GM12878 (cell line): Measurements from ENCODE around the gene CACNA2D3. TPM values are rescaled to one million over a fixed set of nuclear protein-coding genes. Genes with fewer than 3 reads are reported as not detected.

ENCODE experiments used
- ATAC-seq: fragments of 200-7000 bp; cut with Tn5 transposase; 3 replicates; pipeline ENCODE4 v1.9.1; 2020; ENCODE audit warnings: mild to moderate bottlenecking, moderate library complexity
- BruUV-seq: library from RNA; stranded (reverse); fragments of 400-500 nt; replicated peaks from 2 replicates; lab custom pipeline; 2021; lab: Mats Ljungman, UMichigan
- CTCF ChIA-PET: fragments of 300-600 bp; sonication (Branson Sonifier 250); formaldehyde crosslinking; extraction: SDS; loops from one replicate; lab custom pipeline; 2021; ENCODE audit warnings: inconsistent platforms; lab: Yijun Ruan, JAX
- POLR2A ChIA-PET: fragments of 350-600 bp; formaldehyde crosslinking; extraction: SDS; loops from one replicate; lab custom pipeline; 2021; ENCODE audit warnings: inconsistent platforms; lab: Charles Lee
- RAD21 ChIA-PET: fragments of 300-600 bp; sonication (Branson Sonifier 250); formaldehyde crosslinking; loops from one replicate; lab custom pipeline; 2023; ENCODE audit warnings: antibody characterized with exemption; ENCODE audit not compliant: unreplicated experiment; lab: Charles Lee
- SMC1A ChIA-PET: fragments of 300-600 bp; sonication (Branson Sonifier 250); formaldehyde crosslinking; loops from one replicate; lab custom pipeline; 2023; ENCODE audit not compliant: unreplicated experiment, uncharacterized antibody; lab: Charles Lee
- DNase-seq: peaks from one replicate; pipeline ENCODE4 v3.0.0-alpha.2; 2011; ENCODE audit warnings: low read depth, low spot score
- FAIRE-seq: peaks from 3 replicates; lab custom pipeline; 2011; peaks lifted over from hg19 to GRCh38; lab: Jason Lieb, UNC
- H2AFZ ChIP-seq: 2 replicates; pipeline ENCODE4 v1.6.0; 2011; ENCODE audit warnings: low read depth, low read length, control low read depth; ENCODE audit not compliant: control insufficient read depth
- H3K27ac ChIP-seq: 2 replicates; pipeline ENCODE4 v1.5.1; 2011; ENCODE audit warnings: control low read depth; ENCODE audit not compliant: control insufficient read depth, insufficient read depth
- H3K27me3 ChIP-seq, 2 experiments: replicated peaks in 1 of 2; 2 replicates each; pipeline versions ENCODE4 v1.6.0 to v1.6.1; 2011; ENCODE audit warnings: low read length in 1 of 2; ENCODE audit not compliant: control insufficient read depth in 2 of 2, insufficient read depth in 2 of 2
- H3K36me3 ChIP-seq, 2 experiments: 2 replicates each; pipeline ENCODE4 v1.5.1; 2011; ENCODE audit warnings: low read length in 1 of 2; ENCODE audit not compliant: control insufficient read depth in 2 of 2, insufficient read depth in 2 of 2
- H3K4me1 ChIP-seq: 2 replicates; pipeline ENCODE4 v1.6.1; 2011; ENCODE audit warnings: mild to moderate bottlenecking, low read length, moderate library complexity, mixed read lengths; ENCODE audit not compliant: control insufficient read depth, insufficient read depth
- H3K4me2 ChIP-seq: 2 replicates; pipeline ENCODE4 v1.6.0; 2011; ENCODE audit warnings: control low read depth; ENCODE audit not compliant: control insufficient read depth, insufficient read depth
- H3K4me3 ChIP-seq: fragments of 200-600 bp; sonication (generic); 2 replicates; pipeline ENCODE4 v1.5.1; 2016
- H3K79me2 ChIP-seq: 2 replicates; pipeline ENCODE4 v1.6.0; 2011; ENCODE audit warnings: low read length; ENCODE audit not compliant: control insufficient read depth, insufficient read depth
- H3K9ac ChIP-seq: 2 replicates; pipeline ENCODE4 v1.8.0; 2011; ENCODE audit warnings: low read length, control low read depth, mixed read lengths; ENCODE audit not compliant: control insufficient read depth, insufficient read depth
- H3K9me3 ChIP-seq: replicated peaks from 3 replicates; pipeline ENCODE4 v1.5.1; 2011; ENCODE audit warnings: mild to moderate bottlenecking, low read length; ENCODE audit not compliant: control insufficient read depth, insufficient read depth
- H4K20me1 ChIP-seq: 2 replicates; pipeline ENCODE4 v1.6.0; 2011; ENCODE audit not compliant: control insufficient read depth, insufficient read depth
- BMI1 ChIP-seq: fragments of 450-650 bp; IDR thresholded peaks from 2 replicates; pipeline ENCODE4 v1.6.1; 2016; ENCODE audit warnings: mild to moderate bottlenecking, moderate library complexity, borderline replicate concordance
- CREM ChIP-seq: IDR thresholded peaks from 2 replicates; pipeline ENCODE4 v1.6.1; 2014; ENCODE audit warnings: antibody characterized with exemption, low read depth
- EGR1 ChIP-seq, 2 experiments: IDR thresholded peaks; 1 replicate in 1 of 2; 2 replicates in 1 of 2; pipeline ENCODE4 v1.6.1; 2011 to 2012; ENCODE audit warnings: low read depth in 2 of 2, low read length in 2 of 2, borderline replicate concordance in 1 of 2, mild to moderate bottlenecking in 1 of 2, moderate library complexity in 1 of 2
- HCFC1 ChIP-seq: fragments of 150-350 bp; IDR thresholded peaks from 2 replicates; pipeline ENCODE4 v1.6.1; 2014; ENCODE audit warnings: low read length
- IKZF2 ChIP-seq, 2 experiments: fragments of 450-650 bp; IDR thresholded peaks; 2 replicates each; pipeline ENCODE4 v1.6.1; 2017; ENCODE audit warnings: mild to moderate bottlenecking in 2 of 2, moderate library complexity in 2 of 2
- JUND ChIP-seq: IDR thresholded peaks from 2 replicates; pipeline ENCODE4 v1.6.1; 2012; ENCODE audit warnings: low read depth, mild to moderate bottlenecking, low read length, improper control_type of control experiment, moderate library complexity
- MEF2B ChIP-seq: fragments of 450-650 bp; IDR thresholded peaks from 2 replicates; pipeline ENCODE4 v1.6.1; 2018; ENCODE audit warnings: mild to moderate bottlenecking, moderate library complexity; ENCODE audit not compliant: partially characterized antibody, poor library complexity, severe bottlenecking
- SMC3 ChIP-seq: IDR thresholded peaks from 2 replicates; pipeline ENCODE4 v1.6.1; 2011; ENCODE audit warnings: low read length, improper control_type of control experiment, borderline replicate concordance
- SREBF1 ChIP-seq: IDR thresholded peaks from 2 replicates; pipeline ENCODE4 v1.6.1; 2012; ENCODE audit warnings: mild to moderate bottlenecking, low read length
- TCF12 ChIP-seq: IDR thresholded peaks from 2 replicates; pipeline ENCODE4 v1.6.1; 2011; ENCODE audit warnings: low read depth, mild to moderate bottlenecking, low read length
- TCF3 ChIP-seq: IDR thresholded peaks from 2 replicates; pipeline ENCODE4 v1.6.1; 2012; ENCODE audit warnings: low read depth, mild to moderate bottlenecking, low read length, borderline replicate concordance; ENCODE audit not compliant: insufficient read depth
- USF2 ChIP-seq: IDR thresholded peaks from 2 replicates; pipeline ENCODE4 v1.6.1; 2011; ENCODE audit warnings: low read depth, low read length, improper control_type of control experiment, borderline replicate concordance
- WGBS: methylation state at CpG from one replicate; pipeline ENCODE4 v1.1.6; 2016; ENCODE audit warnings: low lambda C conversion rate; ENCODE audit not compliant: insufficient replicate concordance, insufficient coverage; ENCODE audit errors: missing lambda C conversion rate; 5-methylcytosine and 5-hydroxymethylcytosine counted together
- in situ Hi-C: fragments of 300-500 bp; cut with MboI; formaldehyde crosslinking; loops from 9 replicates; pipeline ENCODE4 v1.14.3; 2018; ENCODE audit warnings: mixed read lengths
- intact Hi-C: fragments of 100-400 bp; cut with micrococcal nuclease; formaldehyde crosslinking; loops from one replicate; pipeline ENCODE4 v1.14.2; 2022; ENCODE audit not compliant: unreplicated experiment
- polyA plus RNA-seq, 11 experiments: library from polyadenylated mRNA; depleted of rRNA in 4 of 11; unstranded in 6 of 11; stranded (reverse) in 5 of 11; fragments of >200 nt; fragmentation: Nextera tagmentation in 4 of 11; fragmentation: Illumina TruSeq in 1 of 11; extraction: Ambion mirVana in 4 of 11; extraction: Trizol in 1 of 11; gene quantifications; 1 replicate in 1 of 11; 2 replicates in 10 of 11; pipeline versions ENCODE4 v1.2.1 to v1.2.3, GENCODE V29; 2011 to 2016; ENCODE audit warnings: inconsistent platforms in 2 of 11, missing spikeins in 2 of 11, low read depth in 1 of 11
- total RNA-seq, 4 experiments: library from RNA; depleted of rRNA in 3 of 4; stranded (reverse); fragments of >200 nt in 3 of 4; fragmentation: Illumina TruSeq in 1 of 4; extraction: Trizol in 1 of 4; gene quantifications; 2 replicates each; pipeline versions ENCODE4 v1.2.1 to v1.2.3, GENCODE V29; 2013 to 2021
- TF ChIP-seq, protein P1 (sequence below): fragments of 150-350 bp; IDR thresholded peaks from 2 replicates; pipeline ENCODE4 v1.6.1; 2014; ENCODE audit warnings: mild to moderate bottlenecking, low read depth, low read length
- TF ChIP-seq, protein P2 (sequence below): fragments of 450-650 bp; IDR thresholded peaks from 2 replicates; pipeline ENCODE4 v1.6.1; 2017; ENCODE audit warnings: borderline replicate concordance

Gene CACNA2D3
- total and polyA plus RNA-seq, 10 of the 15 experiments (the other 5 are each of a cell fraction or from before 2014, with no cell fraction given): not detected

DNA sequence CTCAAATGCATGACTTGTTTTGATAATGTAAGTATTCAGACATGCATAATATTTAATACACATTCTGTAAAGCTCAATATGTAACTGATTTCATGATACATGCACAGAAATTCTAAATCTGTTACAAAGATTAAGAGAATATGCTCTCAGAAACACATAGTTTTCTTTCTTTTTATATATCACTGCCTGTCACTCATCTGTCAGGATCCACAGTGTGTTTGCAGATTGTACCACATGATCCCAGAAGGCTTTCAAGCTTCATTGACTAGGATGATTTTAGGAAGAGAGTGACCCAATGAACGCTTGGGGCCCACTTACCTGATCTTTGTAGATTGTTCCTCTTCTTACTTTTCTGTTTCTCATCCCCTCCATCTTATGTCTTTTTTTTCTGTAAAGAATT lies 261.9 kb downstream of the CACNA2D3 start:
- 0% methylated on average over 1 of the region's 1 CpG for WGBS
- no peaks in the 10 kb centered on the region for H3K4me1 ChIP-seq
- no peak overlapping the region for H3K9ac ChIP-seq
- H2AFZ ChIP-seq: no peak overlapping the region
- no TSS peak for BruUV-seq
- ATAC-seq (no peak), FAIRE-seq (no peak), DNase-seq (no peak)
- no peak overlapping the region for H3K4me3 ChIP-seq
- in situ Hi-C loops (no loop called here), intact Hi-C loops (no loop called here)
- H3K9me3 ChIP-seq: no peaks in the 10 kb centered on the region
- H4K20me1 ChIP-seq: no peaks in the 10 kb centered on the region
- H3K36me3 ChIP-seq: no peaks in the 10 kb centered on the region
- ChIA-PET SMC1A (no interaction called here), POLR2A (no interaction called here), RAD21 (no interaction called here), CTCF (no interaction called here)
- H3K27ac ChIP-seq: no peak overlapping the region
- H3K27me3 ChIP-seq: no peaks in the 10 kb centered on the region
- no peak overlapping the region for H3K4me2 ChIP-seq
- H3K79me2 ChIP-seq: no peaks in the 10 kb centered on the region
- no peak for TF ChIP-seq TCF12
- no peak for TF ChIP-seq JUND
- TF ChIP-seq SMC3: no peak
- TF ChIP-seq CREM: no peak

DNA sequence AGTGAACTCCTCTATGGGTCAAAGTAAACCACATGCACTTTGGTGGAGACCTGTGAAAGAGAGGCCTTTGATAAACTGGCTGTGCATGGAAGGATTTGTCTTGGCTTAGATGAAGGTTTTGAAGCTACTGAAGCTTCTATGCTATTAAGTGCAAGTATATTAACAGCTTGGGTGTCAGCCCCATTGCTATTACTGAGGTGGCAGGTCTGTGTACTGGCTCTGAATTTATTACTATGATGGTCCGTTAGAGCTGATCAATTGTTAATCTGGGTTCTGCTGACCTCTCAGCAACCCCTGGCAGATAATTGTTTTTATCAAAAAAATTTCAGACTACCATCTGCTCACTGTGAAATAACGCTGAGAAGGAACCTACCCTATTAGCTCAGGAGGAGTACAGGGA lies 268.2 kb downstream of the CACNA2D3 start:
- ChIA-PET CTCF (no interaction called here), RAD21 (no interaction called here), SMC1A (no interaction called here), POLR2A (no interaction called here)
- 33% methylated on average over 2 of the region's 2 CpGs for WGBS
- Histone ChIP-seq H2AFZ (no peak overlapping the region), H4K20me1 (no peaks in the 10 kb centered on the region), H3K9me3 (no peaks in the 10 kb centered on the region), H3K4me1 (no peaks in the 10 kb centered on the region), H3K4me3 (no peak overlapping the region), H3K4me2 (no peak overlapping the region), H3K79me2 (no peaks in the 10 kb centered on the region), H3K36me3 (no peaks in the 10 kb centered on the region), H3K9ac (no peak overlapping the region), H3K27me3 (no peaks in the 10 kb centered on the region), H3K27ac (no peak overlapping the region)
- ATAC-seq (no peak), DNase-seq (no peak), FAIRE-seq (no peak)
- in situ Hi-C loops (no loop called here), intact Hi-C loops (no loop called here)
- BruUV-seq: no TSS peak
- TF ChIP-seq, protein P1, sequence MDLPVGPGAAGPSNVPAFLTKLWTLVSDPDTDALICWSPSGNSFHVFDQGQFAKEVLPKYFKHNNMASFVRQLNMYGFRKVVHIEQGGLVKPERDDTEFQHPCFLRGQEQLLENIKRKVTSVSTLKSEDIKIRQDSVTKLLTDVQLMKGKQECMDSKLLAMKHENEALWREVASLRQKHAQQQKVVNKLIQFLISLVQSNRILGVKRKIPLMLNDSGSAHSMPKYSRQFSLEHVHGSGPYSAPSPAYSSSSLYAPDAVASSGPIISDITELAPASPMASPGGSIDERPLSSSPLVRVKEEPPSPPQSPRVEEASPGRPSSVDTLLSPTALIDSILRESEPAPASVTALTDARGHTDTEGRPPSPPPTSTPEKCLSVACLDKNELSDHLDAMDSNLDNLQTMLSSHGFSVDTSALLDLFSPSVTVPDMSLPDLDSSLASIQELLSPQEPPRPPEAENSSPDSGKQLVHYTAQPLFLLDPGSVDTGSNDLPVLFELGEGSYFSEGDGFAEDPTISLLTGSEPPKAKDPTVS: no peak
- TF ChIP-seq MEF2B (no peak), SMC3 (no peak), HCFC1 (no peak), SREBF1 (no peak), IKZF2 (IDR thresholded peaks at IDR 0.05) (no peak), TCF3 (no peak), EGR1 (IDR thresholded peaks at IDR 0.05; ENCODE audit: borderline replicate concordance in 1 of 2, low read depth in 2 of 2, low read length in 2 of 2) (no peak), USF2 (no peak), BMI1 (no peak)
- TF ChIP-seq, protein P2, sequence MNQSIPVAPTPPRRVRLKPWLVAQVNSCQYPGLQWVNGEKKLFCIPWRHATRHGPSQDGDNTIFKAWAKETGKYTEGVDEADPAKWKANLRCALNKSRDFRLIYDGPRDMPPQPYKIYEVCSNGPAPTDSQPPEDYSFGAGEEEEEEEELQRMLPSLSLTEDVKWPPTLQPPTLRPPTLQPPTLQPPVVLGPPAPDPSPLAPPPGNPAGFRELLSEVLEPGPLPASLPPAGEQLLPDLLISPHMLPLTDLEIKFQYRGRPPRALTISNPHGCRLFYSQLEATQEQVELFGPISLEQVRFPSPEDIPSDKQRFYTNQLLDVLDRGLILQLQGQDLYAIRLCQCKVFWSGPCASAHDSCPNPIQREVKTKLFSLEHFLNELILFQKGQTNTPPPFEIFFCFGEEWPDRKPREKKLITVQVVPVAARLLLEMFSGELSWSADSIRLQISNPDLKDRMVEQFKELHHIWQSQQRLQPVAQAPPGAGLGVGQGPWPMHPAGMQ: no peak
